Right kidney (tissue), 9 donors: ENCODE results near the gene TBC1D9B.

Experiments
- DNase-seq: peaks from one replicate; pipeline ENCODE4 v3.0.0-alpha.2; 2016
- long read RNA-seq, 8 donors: transcript quantifications; one replicate each; lab custom pipeline, GENCODE V29; 2026

Gene TBC1D9B
- long read RNA-seq, donor 1, full-length matches to known transcripts: 8 of 21 reads
- long read RNA-seq, donor 1, partial matches to known transcripts: 13 of 21 reads
- long read RNA-seq, donor 1, other reads (novel, unspliced or antisense): 0 of 21 reads
- long read RNA-seq, donor 2, full-length matches to known transcripts: 4 of 12 reads
- long read RNA-seq, donor 2, partial matches to known transcripts: 8 of 12 reads
- long read RNA-seq, donor 2, other reads (novel, unspliced or antisense): 0 of 12 reads
- long read RNA-seq, donor 3, full-length matches to known transcripts: 5 of 18 reads
- long read RNA-seq, donor 3, partial matches to known transcripts: 13 of 18 reads
- long read RNA-seq, donor 3, other reads (novel, unspliced or antisense): 0 of 18 reads
- long read RNA-seq, donor 4, full-length matches to known transcripts: 13 of 33 reads
- long read RNA-seq, donor 4, partial matches to known transcripts: 20 of 33 reads
- long read RNA-seq, donor 4, other reads (novel, unspliced or antisense): 0 of 33 reads
- long read RNA-seq, donor 5, full-length matches to known transcripts: 12 of 12 reads
- long read RNA-seq, donor 5, partial matches to known transcripts: 0 of 12 reads
- long read RNA-seq, donor 5, other reads (novel, unspliced or antisense): 0 of 12 reads
- long read RNA-seq, donor 6, full-length matches to known transcripts: 6 of 29 reads
- long read RNA-seq, donor 6, partial matches to known transcripts: 23 of 29 reads
- long read RNA-seq, donor 6, other reads (novel, unspliced or antisense): 0 of 29 reads
- long read RNA-seq, donor 7, full-length matches to known transcripts: 15 of 41 reads
- long read RNA-seq, donor 7, partial matches to known transcripts: 26 of 41 reads
- long read RNA-seq, donor 7, other reads (novel, unspliced or antisense): 0 of 41 reads
- long read RNA-seq, donor 8, full-length matches to known transcripts: 3 of 15 reads
- long read RNA-seq, donor 8, partial matches to known transcripts: 12 of 15 reads
- long read RNA-seq, donor 8, other reads (novel, unspliced or antisense): 0 of 15 reads

DNA sequence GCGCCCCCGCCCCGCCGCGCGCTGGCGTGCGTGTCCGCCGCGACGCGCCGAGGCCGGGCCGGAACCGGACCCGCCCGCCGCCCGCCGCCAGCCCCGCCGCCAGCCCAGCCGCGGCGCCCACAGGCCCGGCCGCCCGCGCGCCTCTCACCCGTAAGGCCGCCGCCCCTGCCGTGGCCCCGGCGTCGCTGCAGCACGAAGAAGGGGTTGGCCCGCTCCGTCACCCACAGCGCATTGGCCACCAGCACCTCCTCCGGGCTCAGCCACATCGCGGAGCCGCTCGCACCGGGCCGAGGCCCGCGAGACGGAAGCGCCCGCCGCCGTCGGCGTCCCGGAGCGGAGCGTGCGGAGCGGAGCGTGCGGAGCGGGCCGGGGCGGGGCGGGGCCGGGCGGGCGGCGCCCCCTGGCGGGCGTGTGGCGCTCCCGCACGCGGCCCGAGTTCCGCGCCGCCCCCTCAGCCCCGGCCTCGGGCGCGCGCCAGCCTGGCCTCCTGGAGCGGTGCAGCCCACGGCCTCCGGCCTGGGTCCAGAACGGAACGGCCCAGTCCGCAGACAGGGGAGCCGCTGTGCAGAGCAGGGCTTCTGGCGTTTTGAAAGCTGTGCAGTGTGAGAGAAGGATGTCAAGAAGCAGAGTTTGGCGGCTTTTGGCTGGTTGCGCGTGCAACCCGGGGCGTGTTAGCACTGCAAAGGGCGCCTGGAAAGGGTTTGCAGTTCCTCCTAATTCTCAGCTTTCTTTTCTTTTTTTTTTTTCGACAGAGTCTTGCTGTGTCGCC lies at the start of gene TBC1D9B:
Gene TBC1D9B (minus strand): TSS at position 342 of the 769 bp plus-strand sequence. CDS start 76 bp downstream, at position 266.
- peak; percentile 89 for DNase-seq

DNA sequence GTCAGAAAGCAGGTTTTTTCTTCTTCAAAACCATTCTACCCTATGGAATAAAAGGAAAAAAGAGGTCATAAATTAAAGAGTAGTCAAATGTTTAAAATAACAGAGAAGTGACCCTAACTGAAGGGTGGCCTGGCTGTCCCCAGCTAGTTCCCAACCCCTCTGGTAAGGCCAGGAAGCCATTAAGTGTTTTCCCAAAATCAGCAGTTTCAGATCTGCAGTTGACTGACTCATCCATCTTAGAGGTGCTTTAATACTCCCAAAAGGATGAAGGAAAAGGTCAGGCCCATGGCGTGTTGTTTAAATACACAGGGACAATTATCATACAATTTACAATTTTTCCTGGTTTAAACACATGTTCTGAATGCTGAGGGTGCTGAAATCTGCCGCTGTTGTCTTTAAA lies 47.9 kb upstream of the TBC1D9B start:
- no peak for DNase-seq

DNA sequence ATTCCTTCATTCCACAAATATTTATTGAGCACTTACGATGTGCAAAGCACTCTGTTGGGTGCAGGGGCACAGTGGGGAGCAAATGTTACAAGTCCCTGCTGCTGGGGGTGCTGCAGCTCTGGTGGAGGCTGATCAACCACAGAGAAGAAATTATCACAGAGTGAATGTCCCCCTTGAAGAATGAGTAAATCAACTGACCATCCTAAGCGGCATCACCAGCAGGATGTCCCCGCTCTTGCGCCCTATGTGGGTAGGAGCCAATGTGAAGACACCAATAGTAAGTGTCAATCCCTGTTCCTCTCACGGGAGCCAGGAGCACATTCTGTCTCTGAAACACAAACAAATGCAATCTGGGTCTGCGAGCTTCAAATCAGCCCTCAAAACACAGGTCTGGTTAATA lies 47.4 kb upstream of the TBC1D9B start:
- DNase-seq: no peak

DNA sequence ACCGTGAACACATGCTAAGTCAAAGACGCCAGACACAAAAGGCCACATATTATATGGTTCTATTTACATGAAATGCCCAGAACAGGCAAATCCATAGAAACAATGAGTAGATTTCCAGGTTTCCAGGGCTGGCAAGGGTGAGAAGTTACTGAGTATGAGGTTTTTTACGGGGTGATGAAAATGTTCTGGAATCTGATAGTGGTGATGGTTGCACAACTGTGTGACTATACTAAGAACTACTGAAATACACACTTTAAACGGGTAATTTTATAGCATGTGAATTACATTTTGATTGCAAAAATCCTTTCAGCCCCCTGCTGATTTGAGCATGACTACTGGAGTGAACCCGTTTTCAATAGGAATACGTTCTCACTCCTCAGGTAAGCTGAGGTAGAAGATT lies 46.7 kb upstream of the TBC1D9B start:
- DNase-seq: no peak

DNA sequence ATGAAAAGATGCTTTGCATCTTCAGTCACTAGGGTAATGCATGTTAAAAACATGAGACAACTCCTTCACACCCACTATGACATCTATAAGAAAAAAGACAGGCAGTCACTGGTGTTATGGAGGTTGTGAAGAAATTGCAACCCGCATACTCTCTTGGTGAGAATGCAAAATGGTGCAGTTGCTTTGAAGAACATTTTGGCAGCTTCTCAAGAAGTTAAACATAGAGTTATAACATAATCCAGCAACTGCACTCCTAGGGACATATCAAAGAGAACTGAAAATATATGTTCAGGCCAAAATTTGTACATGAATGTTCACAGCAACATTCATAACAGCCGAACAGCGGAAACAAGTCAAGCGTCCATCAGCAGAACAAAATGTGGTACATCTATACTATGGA lies 46.3 kb upstream of the TBC1D9B start:
- DNase-seq: no peak

DNA sequence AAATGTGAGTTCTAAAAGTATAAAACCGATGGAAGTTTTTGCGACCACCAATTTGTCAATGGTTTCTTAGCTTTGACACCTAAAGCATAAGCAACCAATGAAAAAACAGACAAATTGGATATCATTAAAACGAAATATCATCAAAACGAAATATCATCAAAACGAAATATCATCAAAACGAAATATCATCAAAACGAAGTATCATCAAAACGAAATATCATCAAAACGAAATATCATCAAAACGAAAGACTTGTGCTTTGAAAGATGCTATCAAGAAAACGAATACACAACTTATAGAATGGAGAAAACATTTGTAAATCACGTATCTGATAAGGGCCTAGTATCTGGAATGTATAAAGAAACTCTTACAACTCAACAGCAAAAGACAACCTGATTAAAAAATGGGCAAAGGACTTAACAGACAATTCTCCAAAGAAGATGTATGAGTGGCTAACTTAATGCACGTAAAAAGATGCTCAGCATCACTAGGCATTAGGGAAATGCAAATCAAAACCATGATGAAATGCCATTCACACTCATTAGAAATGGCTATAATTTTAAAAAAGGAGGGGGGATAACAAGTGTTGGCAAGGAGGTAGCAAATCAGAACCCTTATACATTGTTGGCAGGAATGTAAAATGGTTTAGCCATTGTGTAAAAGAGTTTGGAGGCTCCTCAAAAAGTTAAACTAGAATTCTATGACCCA lies 29.4 kb upstream of the TBC1D9B start:
- no peak for DNase-seq

DNA sequence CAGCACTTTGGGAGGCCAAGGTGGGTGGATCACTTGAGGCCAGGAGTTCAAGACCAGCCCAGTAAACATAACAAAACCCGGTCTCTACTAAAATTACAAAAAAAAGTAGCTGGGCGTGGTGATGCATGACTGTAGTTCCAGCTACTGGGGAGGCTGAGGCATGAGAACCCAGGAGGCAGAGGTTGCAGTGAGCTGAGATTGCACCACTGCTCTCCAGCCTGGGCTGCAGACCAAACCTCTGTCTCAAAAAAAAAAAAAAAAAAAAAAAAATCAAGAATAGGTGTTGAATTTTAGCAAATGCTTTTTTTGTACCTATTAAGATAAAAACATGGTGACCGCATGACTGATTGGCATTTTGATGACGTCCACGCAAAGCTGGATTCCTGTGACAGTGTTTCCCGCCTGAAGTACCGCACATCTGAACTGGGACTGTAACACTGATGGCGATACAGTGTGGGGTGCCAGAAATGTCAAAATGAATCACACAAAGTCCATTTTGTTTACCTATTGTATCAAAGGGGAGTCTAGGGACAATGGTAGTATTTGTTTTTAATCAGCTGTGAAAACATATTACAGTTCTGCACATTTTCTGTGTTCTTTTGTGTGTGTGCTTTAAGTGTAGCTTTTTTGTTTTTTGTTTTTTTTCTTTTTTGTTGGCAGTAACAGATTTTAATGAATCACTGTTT lies 23.2 kb upstream of the TBC1D9B start:
- no peak for DNase-seq

DNA sequence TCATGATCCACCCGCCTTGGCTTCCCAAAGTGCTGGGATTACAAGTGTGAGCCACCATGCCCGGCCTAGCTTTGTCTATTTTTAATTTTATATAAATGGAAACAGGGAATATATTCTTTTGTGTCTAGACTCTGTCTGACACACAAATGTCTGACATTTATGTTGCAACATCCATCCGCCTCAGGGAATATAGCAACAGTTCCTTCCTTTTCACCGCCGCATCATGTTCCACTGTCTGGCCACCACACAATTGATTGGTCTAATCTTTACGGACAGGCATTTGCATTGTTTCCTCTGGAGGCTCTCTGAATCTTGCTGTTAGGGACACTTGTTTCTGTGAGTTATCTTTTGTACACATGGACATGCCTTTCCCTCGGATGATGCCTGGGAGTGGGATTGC lies 20.1 kb upstream of the TBC1D9B start:
- no peak for DNase-seq

DNA sequence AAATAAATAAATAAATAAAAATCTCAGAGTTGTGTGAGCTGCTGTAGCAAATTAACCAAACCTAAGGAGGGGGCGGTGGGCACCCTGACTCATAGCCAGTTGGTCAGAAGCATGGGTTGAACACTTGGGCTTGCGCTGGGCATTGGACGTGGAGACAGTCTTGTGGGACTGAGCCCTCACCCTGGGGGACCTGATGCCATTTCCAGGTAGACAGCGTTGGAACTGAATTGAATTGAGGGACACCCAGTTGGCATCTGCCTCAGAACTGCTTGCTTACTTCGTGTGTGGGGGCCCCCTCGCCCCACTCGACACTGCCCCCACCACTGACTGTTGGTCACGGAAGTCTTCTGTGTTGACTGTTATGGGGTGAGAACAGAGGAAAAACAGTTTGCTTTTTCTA lies 19.0 kb upstream of the TBC1D9B start:
- DNase-seq: no peak

DNA sequence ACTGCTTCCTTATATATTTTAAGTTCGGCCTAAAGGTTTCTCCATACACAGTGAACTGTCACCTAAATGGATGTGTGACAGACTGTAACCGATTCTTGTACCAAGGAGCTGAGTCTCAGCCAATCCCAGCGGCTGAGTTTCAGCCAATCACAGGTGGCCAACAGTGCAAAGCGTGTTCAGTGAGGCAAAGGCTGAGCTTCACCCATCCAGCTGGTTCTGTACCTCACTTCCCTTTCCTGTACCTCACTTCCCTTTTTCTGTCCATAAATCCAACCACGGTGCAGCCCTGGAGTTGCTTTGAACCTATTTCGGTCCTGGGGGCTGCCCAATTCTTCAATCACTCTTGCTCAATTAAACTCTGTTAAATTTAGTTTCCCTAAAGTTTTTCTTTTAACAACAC lies 15.7 kb upstream of the TBC1D9B start:
- no peak for DNase-seq

DNA sequence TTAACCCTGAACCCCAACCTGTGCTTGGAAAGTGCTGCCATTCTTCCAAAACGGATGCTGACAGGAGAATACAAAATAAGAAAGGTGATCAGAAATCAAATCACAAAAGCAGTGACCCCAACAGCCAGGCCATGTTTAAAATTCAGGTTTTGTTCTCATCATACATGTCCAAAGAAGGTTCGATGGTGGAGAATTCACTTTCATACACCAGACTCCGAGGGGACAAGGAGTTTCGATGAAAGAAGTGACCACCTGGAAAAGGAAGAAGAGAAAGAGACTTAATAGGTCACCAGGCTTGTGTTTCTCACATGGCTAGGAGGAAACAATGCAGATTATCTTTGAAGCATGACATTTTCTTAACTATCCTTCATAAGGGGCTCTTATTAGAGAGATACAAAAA lies 12.5 kb upstream of the TBC1D9B start:
- no peak for DNase-seq

DNA sequence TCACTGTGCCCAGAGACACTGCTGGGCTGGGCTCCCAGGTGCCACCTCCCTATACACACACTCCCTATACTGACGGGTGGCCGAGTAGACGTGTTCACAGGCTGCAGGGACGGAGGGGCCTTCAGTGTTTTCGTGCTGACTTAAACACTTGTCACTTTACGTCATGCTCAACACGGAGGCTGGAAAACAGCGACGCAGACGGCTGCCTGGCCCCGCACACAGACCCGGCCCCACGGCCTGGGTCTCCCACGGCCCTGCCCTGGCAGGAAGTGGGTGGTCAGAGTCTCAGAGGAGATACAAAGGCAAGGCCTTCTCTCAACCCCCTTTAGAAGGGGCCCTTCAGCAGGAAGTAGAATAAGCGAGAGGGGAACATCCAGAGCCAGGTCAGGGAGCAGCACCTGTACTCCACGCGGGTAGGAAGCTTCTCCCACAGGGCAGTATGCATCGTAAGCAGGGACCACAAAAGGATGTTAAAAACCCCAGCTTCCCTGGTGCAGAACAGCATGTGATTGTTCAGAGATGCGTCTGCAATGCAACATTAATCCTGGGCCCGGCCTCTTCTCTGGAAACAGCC lies 11.9 kb upstream of the TBC1D9B start:
- DNase-seq: no peak

DNA sequence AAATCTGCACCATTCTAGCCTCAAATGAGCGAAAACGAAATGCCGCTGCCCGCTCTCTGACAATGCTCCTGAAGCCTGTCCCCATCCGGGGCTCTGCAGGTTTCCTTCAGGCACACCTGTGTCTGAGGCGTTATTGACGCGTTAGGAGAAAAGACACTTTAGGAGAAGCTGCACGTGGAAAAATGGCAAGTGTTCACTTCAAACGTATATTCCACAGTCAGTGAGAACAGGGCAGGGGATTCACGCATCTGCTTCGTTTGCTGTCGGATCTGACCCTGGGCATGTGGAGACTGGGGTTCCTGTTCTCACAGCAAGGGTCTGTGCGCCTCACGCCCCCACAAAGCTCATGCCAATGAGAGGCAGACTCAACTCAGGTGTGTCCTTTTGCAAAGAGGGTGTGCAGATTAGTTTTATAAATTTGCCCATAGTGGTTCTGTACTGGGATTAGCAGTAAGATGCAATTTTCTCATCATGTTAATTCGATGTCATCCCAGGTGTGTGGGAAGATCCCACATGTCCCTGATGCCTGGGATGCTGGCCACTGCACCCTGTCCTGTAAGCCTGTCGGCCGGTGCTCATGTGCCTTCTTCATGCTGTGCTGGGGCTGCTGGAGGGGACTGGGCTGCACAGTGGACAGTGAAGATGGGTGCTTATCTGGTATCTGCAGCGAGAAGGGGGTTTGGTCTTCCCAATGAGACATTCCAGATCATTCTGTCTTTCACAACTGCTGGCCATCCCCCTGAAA lies 11.2 kb upstream of the TBC1D9B start:
- DNase-seq: no peak

DNA sequence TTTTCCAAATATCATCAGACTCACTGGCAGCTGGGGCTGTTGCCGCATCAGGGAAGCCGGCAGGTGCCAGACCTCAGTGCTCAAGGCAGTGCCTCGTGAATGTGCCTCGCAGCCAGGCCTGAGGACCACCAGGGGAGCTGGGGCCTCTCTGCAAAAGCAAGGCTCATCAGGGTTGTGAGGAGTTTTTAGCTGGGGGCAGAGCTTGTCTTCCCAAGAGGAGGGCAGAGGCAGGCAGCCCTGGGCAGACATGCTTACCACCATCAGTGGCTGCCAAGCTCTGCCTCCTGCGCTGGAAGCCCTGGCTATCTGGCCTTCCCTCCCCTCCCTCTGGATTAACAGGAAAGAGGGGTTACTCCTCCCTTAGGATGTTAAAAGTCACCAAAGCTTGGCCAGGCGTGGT lies 8.8 kb upstream of the TBC1D9B start:
- no peak for DNase-seq

DNA sequence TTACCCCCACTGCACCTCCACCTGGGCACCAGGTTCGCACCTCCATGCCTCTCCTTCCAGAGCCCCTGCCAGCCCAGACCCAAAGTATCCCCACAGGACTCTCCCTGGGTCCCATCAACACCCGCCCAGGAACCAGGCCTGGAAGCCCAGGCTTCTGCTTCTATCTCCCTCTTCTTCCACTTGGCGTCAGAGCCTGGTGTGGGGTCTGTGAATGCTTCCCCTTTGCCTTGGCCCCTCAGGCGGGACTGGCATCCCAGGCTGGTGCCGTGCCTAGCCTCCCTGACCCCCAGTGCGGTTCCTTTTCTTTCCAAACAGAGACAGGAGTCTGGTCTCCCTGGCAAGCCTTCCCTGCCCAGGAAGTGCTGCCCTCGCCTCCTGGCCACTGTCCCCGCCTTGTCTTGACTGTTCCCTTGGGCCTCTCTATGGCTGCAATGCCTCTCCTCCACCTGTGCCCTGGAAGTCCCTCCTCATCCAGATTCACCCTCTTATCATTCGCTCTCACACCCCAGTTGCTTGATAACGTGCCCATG lies 7.8 kb upstream of the TBC1D9B start:
- no peak for DNase-seq

DNA sequence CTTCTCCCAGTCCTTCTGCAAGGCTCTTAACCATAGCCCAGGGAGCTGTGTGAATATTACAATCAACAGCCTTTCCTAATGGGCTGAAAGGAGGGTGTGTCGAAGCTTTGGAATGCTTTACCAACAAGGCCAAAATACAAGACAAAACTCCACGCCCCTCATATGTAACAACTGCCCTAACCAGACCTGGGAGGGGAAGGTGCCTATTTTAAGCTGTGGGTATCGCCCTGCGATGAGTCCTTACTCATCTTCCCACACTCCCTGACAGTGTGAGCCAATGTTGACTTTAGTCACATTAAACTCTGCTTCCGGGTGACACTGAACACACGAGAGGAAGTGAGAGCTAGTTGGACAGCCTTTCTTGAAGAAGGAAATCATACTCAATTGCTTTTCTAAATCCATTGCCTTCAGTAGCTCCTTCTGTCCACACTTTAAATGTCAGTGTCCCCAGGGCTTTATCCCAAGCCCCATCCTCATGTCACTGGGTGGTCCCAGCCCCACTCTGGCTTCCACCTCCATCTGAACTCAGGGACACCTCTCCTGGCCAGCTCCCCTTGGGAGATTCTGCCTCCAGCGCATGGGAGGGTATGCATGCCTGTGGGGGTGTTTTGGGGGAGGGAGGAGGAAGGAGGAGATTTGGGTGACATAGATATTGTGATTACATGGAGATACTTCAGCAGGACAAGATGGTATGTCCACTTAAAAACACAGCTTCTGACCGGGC lies 6.5 kb upstream of the TBC1D9B start:
- DNase-seq: no peak

DNA sequence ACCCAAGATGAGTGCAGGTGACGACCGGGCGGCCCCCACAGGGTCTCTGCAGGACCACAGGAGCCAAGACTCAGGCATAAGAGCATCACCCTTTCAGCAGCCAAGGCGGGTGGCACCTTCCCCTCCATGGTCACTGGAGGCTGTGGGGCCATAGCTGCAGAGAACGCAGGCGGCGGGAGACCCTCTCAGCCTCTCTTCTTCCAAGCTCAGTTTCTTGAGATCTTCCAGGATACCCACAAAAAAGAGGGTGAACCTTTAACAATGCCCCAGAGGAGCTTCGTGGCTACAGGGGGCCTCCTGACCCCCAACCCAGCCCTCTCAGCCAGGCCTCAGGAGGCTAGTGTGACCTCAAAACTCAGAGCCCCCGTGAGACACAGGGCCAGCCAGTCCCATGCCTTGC lies 5.8 kb upstream of the TBC1D9B start:
- DNase-seq: no peak

DNA sequence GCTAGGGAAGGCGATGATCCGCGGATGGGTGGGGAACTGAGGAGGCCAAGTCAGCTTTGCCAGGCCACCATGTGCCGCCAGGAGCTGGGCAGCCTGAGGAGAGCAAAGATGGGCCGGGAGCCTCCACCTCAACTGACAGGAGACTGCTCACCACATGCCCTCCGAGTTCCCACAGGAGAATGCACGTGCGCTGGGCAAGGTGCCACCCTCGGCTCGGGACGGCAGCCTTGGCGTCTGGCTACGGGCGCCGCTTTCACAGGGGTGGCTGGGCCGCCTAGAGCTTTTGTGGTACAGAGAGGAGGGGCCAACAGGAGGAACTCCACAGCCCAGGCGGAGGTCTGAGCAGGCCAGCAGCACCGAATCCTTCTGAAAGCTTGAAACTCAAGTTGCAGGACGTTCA lies 5.3 kb upstream of the TBC1D9B start:
- no peak for DNase-seq

DNA sequence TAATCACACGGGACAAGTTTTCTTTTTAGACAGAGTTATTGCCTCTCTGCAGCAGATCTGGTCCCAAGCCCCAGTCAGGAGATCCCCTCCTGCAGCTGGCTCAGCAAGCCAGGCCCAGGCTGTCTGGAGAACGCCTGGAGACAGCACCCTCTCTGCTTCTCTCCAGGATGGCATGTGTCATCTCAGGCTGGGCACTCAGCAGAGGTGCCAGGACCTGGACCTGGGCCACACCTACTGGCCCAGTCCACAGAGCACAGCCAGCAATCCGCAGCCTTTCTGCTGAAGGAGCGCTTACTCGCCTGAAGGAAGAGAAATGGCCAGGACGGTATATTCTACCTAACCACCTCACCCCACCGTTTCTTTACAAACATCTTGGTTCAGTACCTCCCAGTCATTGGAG lies 4.7 kb upstream of the TBC1D9B start:
- DNase-seq: no peak
